BLaER1 treated with 17β-estradiol and CSF1 and Interleukin-3, amounts not matched to agents 10 nM and 100 nM (cell line): Measurements from ENCODE around the gene INTS11.
A peak's percentile ranks its signal among the peaks of the same experiment; 100 is the strongest.

Experiments
- H3K27ac ChIP-seq, 11 experiments: shearing (Covaris generic); formaldehyde crosslinking; 2 replicates each; pipeline ENCODE4 v1.8.1; 2022
- H3K27me3 ChIP-seq, 11 experiments: shearing (Covaris generic); formaldehyde crosslinking; 2 replicates each; pipeline ENCODE4 v1.8.1; 2022
- H3K36me3 ChIP-seq, 11 experiments: shearing (Covaris generic); formaldehyde crosslinking; 2 replicates each; pipeline ENCODE4 v1.8.1; 2022
- H3K4me1 ChIP-seq, 10 experiments: shearing (Covaris generic); formaldehyde crosslinking; 2 replicates each; pipeline ENCODE4 v1.8.1; 2022
- H3K4me2 ChIP-seq, 11 experiments: shearing (Covaris generic); formaldehyde crosslinking; 2 replicates each; pipeline ENCODE4 v1.8.1; 2022
- H3K4me3 ChIP-seq, 10 experiments: shearing (Covaris generic); formaldehyde crosslinking; 2 replicates each; pipeline ENCODE4 v1.8.1; 2022
- H3K9ac ChIP-seq, 11 experiments: shearing (Covaris generic); formaldehyde crosslinking; 2 replicates each; pipeline ENCODE4 v1.8.1; 2022
- H3K9me3 ChIP-seq, 11 experiments: shearing (Covaris generic); formaldehyde crosslinking; replicated peaks in 1 of 11; 2 replicates each; pipeline ENCODE4 v1.8.1; 2022
- H4K20me1 ChIP-seq, 11 experiments: shearing (Covaris generic); formaldehyde crosslinking; 2 replicates each; pipeline ENCODE4 v1.8.1; 2022
- Cebpa-rat ChIP-seq, 11 experiments: shearing (Covaris generic); IDR thresholded peaks; 2 replicates each; pipeline ENCODE4 v1.8.1; 2022

The INTS11 gene

DNA sequence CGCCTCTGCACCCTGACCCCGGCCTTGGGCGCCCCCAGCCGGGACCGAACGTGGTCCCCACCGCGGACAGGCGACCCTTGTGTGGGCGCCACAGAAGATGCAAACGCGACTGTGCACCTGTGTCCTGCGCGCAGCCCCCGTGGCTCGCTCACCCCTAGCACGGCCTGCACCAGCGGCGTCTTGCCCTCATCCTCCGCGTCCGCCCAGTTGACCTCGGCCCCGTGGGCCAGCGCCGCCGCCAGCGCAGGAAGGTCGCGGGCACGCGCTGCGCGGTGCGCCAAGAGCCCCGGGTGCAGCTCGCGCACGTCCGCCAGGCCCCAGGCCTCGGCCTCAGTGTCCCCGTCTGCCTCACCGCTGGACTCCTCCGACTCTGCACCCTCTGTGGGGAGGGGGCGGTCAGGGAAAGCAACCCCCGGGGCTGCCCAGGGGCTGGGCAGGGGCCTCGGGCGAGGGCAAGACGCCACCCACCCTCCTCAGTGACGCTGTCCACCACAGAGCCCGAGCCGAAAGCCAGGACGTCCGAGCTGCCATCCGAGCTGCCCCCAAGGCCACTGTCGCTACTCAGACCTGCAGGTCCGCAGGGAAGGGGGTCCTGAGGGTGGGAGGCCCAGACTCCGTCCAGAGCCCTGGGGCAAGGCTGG is 30.1 kb downstream of the INTS11 start:
- H3K9me3 ChIP-seq: no peaks in the 10 kb centered on the region
- no peak overlapping the region for H3K27ac ChIP-seq
- H3K27me3 ChIP-seq: no peaks in the 10 kb centered on the region
- H4K20me1 ChIP-seq: peaks cover 7 to 80% (median 30%) of the 10 kb centered on the region in 11 experiments; a peak in 21 of 22 replicates
- no peak overlapping the region for H3K9ac ChIP-seq
- TF ChIP-seq Cebpa-rat (IDR thresholded peaks at IDR 0.05): no peak
- peaks cover 7 to 29% (median 21%) of the 10 kb centered on the region in 10 experiments; a peak in 18 of 20 replicates for H3K4me1 ChIP-seq
- no peak overlapping the region for H3K4me3 ChIP-seq
- H3K4me2 ChIP-seq: no peak overlapping the region
- peaks cover 0 to 42% (median 15%) of the 10 kb centered on the region in 11 experiments; a peak in 10 of 22 replicates for H3K36me3 ChIP-seq

DNA sequence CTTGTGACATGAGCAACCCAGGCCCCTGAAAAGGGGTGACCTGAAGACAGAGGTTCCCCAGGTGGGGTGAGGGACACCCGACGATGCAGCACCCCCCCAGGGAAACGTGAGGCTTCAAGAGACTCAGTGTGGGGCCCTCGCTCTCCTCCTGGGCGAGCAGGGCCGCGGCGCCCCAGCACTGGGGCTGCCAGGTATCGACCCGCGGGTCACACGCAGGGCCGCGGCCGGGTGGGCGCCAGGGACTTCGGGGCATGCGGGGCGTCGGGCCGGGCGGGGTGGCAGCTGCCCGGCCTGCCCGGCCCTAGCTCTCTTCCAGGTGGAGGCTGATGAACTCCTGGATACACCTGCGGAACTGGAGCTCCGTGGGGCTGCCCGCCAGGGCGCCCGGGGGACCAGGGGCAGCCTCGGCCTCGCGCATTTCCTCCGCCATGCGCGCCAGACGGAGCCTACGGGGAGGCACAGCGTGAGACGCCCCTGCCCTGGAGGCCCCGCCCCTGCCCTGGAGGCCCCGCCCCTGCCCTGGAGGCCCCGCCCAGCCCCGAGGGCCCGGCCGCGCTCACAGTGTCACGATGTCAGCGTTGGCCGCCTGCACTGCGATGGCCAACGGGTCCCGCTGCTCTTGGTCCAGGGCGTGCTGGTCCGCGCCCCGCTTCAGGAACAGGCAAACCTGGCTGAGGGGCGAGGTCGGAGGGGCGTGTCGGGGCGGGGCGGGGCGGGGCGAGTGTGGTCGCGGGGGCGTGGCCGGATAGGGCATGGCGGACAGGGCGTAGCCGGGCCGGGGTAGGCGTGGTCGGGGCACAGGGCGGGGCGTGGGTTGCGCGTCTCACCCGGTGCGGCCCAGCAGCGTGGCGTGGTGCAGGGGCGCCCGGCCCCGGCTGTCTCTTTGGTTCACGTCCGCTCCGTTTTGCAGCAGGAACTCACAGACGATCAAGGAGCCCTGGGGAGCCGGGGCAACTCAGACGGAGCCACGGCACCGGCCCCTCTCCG is 30.9 kb downstream of the INTS11 start:
- no peak overlapping the region for H3K4me2 ChIP-seq
- H4K20me1 ChIP-seq: peaks cover 0 to 72% (median 22%) of the 10 kb centered on the region in 11 experiments; a peak in 19 of 22 replicates
- H3K9me3 ChIP-seq: no peaks in the 10 kb centered on the region
- H3K9ac ChIP-seq: no peak overlapping the region
- H3K4me3 ChIP-seq: no peak overlapping the region
- H3K27ac ChIP-seq: no peak overlapping the region
- TF ChIP-seq Cebpa-rat (IDR thresholded peaks at IDR 0.05): no peak
- H3K27me3 ChIP-seq: no peaks in the 10 kb centered on the region
- H3K4me1 ChIP-seq: peaks cover 0 to 21% (median 13%) of the 10 kb centered on the region in 10 experiments; a peak in 16 of 20 replicates
- peaks cover 0 to 42% (median 15%) of the 10 kb centered on the region in 11 experiments; a peak in 10 of 22 replicates for H3K36me3 ChIP-seq

DNA sequence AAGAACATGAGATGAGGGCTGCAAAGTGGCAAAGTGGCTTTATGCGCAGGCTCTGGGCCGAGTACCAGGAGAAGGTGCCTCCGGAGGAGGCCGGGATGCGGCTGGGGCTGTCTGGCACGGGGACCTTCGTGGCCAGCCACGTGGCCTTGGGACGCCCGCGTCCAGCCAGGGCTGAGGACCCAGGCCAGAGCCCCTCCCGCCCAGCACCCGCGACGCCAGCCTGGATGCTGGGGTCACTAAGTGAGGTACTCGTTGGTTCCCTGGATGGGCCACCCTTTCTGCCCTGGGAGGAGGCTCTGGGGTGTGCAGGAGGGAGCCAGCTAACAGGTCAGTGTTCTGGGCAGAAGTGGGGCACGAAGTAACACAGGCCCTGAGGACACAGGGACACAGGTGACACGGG is 31.6 kb downstream of the INTS11 start:
- Histone ChIP-seq H3K4me1 (peaks cover 0 to 20% (median 12%) of the 10 kb centered on the region in 10 experiments; a peak in 13 of 20 replicates), H3K27ac (no peak overlapping the region), H4K20me1 (peaks cover 0 to 66% (median 21%) of the 10 kb centered on the region in 11 experiments; a peak in 17 of 22 replicates), H3K9me3 (no peaks in the 10 kb centered on the region), H3K4me3 (no peak overlapping the region), H3K4me2 (no peak overlapping the region), H3K27me3 (no peaks in the 10 kb centered on the region), H3K36me3 (peaks cover 0 to 40% (median 13%) of the 10 kb centered on the region in 11 experiments; a peak in 10 of 22 replicates), H3K9ac (no peak overlapping the region)
- no peak for TF ChIP-seq Cebpa-rat (IDR thresholded peaks at IDR 0.05)

DNA sequence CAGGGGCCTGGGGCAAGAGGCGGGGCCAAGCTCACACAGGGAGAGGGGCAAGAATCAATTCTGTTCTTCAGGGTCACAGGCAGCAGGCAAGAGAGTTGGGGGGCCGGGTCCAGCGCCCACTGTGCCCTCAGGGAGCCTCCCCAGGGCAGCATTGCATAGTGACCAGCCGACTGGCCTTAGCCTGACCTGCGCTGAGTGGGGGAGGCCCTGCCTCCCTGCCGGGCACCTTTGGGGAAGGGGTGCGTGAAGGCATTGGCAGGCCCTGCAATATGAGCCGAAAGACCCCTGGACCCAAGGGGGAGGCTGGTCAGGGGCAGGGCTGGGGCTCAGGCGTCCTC is 32.0 kb downstream of the INTS11 start:
- H3K36me3 ChIP-seq: peaks cover 0 to 36% (median 10%) of the 10 kb centered on the region in 11 experiments; a peak in 10 of 22 replicates
- H3K9me3 ChIP-seq: no peaks in the 10 kb centered on the region
- TF ChIP-seq Cebpa-rat (IDR thresholded peaks at IDR 0.05): no peak
- no peak overlapping the region for H3K4me2 ChIP-seq
- peaks cover 0 to 62% (median 21%) of the 10 kb centered on the region in 11 experiments; a peak in 17 of 22 replicates for H4K20me1 ChIP-seq
- no peaks in the 10 kb centered on the region for H3K27me3 ChIP-seq
- no peak overlapping the region for H3K4me3 ChIP-seq
- peaks cover 0 to 20% (median 12%) of the 10 kb centered on the region in 10 experiments; a peak in 13 of 20 replicates for H3K4me1 ChIP-seq
- no peak overlapping the region for H3K9ac ChIP-seq
- H3K27ac ChIP-seq: no peak overlapping the region

DNA sequence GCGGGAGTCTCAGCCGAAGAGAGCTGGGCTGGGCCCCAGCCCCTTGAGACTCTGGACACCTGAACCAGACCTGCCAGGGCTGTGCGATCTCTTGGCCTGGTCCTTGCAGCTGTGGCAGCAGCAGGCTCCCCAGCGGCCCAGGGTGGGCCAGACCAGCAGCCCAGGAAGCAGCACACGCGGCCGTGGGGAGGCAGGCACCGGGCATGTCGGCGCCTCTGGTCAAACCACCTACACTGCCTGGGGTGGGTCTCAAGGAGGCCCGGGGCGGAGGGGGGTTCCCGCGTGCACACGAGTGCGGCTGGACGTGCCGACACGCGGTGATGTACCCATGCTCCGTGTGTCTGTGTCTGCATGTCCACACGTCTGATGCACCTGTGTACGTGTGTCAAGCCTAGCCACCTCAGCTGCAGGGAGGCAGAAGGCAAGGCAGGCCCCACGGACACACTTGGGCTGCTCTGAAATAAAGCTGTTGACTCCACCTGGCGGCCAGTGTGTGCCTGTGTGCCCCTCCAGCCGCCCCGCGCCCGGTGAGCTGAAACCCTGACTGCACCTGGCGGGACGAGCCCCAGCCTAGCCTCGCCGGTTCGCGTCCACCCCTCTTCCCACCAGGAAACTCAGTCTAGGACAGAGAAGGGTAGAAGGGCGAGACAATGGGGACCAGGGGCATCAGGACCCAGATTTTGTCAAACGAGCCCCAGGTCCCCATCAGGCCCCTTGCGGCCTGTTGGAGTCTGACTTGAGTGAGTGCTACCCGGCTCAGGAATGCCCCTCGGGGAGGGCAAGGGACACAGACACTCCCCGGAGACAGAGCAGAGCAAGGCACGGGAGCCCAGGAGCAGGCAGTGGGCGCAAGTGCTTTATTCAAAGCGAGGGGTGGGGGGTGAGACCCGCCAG is 32.7 kb downstream of the INTS11 start:
- Histone ChIP-seq H3K9ac (no peak overlapping the region), H3K4me1 (peaks cover 0 to 20% (median 12%) of the 10 kb centered on the region in 10 experiments; a peak in 13 of 20 replicates), H3K36me3 (peaks cover 0 to 35% (median 10%) of the 10 kb centered on the region in 11 experiments; a peak in 10 of 22 replicates), H4K20me1 (peaks cover 0 to 64% (median 21%) of the 10 kb centered on the region in 11 experiments; a peak in 17 of 22 replicates), H3K4me2 (peak overlapping the region in 7 of 11 experiments; percentile 24 to 46 (median 29); a peak in 11 of 22 replicates), H3K27ac (no peak overlapping the region), H3K4me3 (no peak overlapping the region), H3K27me3 (no peaks in the 10 kb centered on the region), H3K9me3 (no peaks in the 10 kb centered on the region)
- no peak for TF ChIP-seq Cebpa-rat (IDR thresholded peaks at IDR 0.05)

DNA sequence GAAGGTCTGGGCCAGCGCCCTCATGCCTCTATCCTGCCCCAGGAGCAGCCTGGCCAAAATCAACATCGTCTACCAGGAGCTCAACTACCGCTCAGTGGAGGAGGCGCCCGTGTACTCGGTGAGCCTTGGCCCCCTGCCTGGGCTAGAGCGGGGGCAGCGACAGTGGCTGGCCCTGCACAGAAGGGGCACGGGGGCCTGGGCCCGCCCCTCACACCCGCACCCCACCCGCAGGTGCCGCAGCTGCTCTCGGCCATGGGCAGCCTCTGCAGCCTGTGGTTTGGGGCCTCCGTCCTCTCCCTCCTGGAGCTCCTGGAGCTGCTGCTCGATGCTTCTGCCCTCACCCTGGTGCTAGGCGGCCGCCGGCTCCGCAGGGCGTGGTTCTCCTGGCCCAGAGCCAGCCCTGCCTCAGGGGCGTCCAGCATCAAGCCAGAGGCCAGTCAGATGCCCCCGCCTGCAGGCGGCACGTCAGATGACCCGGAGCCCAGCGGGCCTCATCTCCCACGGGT is 33.4 kb downstream of the INTS11 start:
- Histone ChIP-seq H3K27me3 (no peaks in the 10 kb centered on the region), H3K4me3 (no peak overlapping the region), H3K27ac (no peak overlapping the region), H3K4me2 (peak overlapping the region in 7 of 11 experiments; percentile 24 to 46 (median 29); a peak in 10 of 22 replicates), H3K9me3 (no peaks in the 10 kb centered on the region), H3K9ac (0 out of 22 replicates have a peak overlapping the region, but pooled peaks of 1 of the 11 experiments have one; percentile 3), H3K4me1 (peaks cover 0 to 21% (median 12%) of the 10 kb centered on the region in 10 experiments; a peak in 13 of 20 replicates), H4K20me1 (peaks cover 0 to 66% (median 21%) of the 10 kb centered on the region in 11 experiments; a peak in 17 of 22 replicates), H3K36me3 (peaks cover 0 to 28% (median 8%) of the 10 kb centered on the region in 11 experiments; a peak in 10 of 22 replicates)
- no peak for TF ChIP-seq Cebpa-rat (IDR thresholded peaks at IDR 0.05)

DNA sequence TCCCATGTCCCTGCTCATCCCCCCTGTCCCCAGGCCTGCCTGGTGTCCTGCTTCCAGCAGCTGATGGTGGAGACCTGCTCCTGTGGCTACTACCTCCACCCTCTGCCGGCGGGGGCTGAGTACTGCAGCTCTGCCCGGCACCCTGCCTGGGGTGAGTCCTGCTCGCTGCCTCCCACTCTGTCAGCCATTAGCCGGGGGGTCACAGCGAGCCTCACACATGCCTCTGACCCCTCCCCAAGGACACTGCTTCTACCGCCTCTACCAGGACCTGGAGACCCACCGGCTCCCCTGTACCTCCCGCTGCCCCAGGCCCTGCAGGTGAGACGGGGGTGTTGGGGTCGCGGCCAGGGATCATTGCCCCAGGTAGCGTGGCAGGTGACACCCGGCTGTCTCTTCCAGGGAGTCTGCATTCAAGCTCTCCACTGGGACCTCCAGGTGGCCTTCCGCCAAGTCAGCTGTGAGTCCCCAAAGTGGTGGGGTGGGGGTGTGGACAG is 34.2 kb downstream of the INTS11 start:
- Histone ChIP-seq H3K4me3 (no peak overlapping the region), H3K4me1 (peaks cover 0 to 28% (median 12%) of the 10 kb centered on the region in 10 experiments; a peak in 13 of 20 replicates), H4K20me1 (peaks cover 0 to 65% (median 21%) of the 10 kb centered on the region in 11 experiments; a peak in 17 of 22 replicates), H3K9ac (no peak overlapping the region), H3K27ac (no peak overlapping the region), H3K4me2 (no peak overlapping the region), H3K36me3 (peaks cover 0 to 20% (median 7%) of the 10 kb centered on the region in 11 experiments; a peak in 9 of 22 replicates), H3K27me3 (no peaks in the 10 kb centered on the region), H3K9me3 (no peaks in the 10 kb centered on the region)
- no peak for TF ChIP-seq Cebpa-rat (IDR thresholded peaks at IDR 0.05)
